HG03460 (cell line): ENCODE data around the gene IGSF9B.

ENCODE experiments used
- ATAC-seq: cut with Tn5 transposase; IDR thresholded peaks from one replicate; pipeline ENCODE4 v1.9.1; 2021; ENCODE audit not compliant: unreplicated experiment

The IGSF9B gene

GRCh38 chr11:133922078-133922870 lies 34.5 kb downstream of the IGSF9B start:
- no peak for ATAC-seq

DNA sequence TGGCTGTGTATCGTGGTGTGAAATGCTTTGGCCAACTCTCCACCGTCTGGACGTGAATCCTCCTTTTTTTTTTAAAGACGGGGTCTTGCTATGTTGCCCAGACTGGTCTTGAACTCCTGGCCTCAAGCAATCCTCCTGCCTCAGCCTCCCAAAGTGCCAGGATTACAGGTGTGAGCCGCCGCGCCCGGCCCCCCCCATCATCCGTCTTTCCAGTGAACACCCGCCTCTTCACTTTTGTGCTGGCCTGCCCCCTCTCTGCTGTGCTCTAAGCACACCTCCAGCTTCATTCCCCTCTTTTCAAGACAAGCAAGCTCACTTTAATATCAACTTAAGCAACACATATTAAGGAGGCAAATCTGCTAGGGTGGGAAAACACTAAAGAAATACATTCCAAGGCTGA lies 35.3 kb downstream of the IGSF9B start:
- no peak for ATAC-seq

DNA sequence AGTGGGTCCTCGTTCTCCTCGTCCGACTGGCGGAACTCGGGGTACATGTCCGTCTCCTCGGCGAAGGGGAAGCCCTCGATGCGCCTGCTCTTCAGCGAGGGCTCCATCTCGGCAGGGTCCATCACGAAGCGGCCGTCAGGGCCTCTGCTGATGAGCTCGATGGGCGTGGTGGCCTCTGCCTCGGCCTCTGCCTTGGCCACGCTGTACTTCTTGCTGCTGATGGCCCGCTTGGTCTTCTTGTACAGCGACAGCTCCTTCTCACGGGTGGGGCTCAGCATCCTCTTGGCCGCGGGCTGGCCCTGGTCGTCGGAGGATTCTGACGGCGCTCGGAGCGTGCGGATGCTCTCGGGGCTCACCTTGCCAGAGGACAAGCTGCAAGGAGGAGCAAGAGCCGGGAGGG lies 35.7 kb downstream of the IGSF9B start:
- ATAC-seq, result no peak

DNA sequence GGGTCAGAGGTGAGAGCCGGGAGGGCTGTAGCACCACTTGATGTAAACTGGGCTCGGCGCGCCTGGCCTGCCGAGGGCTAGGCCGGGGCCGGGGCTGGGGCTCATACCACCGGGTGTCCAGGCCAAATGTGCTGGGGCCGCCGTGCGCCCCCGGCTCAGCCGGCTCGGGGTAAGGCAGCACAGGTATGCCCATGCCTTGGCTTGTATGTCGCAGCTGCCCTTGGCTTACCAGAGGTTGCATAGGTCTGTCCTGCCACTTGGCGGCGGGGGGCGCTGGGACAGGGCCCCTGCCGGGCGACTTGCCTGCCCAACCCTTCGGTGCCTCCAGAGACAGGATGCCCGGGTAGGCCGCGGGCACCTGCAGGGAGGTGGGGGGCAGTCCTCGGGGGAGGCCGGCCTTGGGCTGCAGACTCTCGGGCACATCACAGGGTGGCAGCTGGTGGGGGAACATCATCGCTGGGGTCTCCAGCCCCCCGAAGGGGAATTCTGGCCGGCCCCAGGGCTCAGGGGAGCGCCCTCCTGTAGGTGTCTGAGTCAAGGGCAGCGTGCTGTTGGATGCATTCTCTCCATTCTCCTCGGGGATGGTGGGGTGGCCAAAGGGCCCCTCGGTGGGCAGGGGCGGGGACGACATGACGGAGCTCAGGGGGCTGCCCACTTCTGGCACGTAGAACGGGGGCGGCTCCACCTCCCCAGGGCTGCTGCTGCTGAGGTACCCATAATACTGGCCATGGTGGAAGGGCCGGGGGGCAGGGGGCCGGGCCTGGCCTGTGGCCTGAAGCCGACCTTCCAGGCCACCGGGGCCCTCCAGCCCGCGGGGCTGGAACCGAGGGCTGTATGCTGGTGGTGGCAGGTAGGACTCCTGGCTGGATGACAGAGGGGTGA lies 36.4 kb downstream of the IGSF9B start:
- no peak for ATAC-seq

GRCh38 chr11:133919330-133920108 lies 37.2 kb downstream of the IGSF9B start:
- no peak for ATAC-seq

DNA sequence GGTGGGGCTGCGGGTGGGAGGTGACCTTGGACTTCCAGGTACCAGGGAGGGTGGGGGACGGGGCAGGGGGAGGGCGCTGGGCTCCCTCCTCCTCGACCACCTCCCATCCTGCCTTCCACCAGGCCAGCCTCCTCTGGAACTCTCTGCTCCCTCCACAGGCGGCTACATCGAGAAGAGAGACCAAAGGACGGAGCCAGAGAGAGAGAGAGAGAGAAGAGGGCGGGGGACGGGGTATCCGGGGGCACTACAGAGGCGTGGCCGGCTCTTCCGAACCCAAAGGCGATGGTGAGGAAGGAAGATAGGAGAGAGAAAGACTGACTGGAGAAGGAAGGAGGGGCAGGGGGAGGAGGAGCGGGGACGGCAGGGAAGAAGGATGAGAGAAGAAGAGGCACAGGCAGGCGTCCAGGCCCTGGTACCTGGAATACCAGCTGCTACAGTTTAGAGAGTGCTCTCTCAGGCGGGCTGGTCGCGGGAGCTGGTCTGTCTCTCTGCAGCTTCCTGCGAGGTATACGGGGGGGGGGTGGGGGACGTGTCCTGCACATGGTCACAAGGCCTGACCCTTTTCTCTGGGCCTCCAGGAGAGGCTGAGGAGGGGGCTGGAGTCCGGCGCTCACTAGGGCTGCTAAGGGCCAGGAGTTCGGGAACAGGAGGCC lies 38.0 kb downstream of the IGSF9B start:
- ATAC-seq, result no peak

DNA sequence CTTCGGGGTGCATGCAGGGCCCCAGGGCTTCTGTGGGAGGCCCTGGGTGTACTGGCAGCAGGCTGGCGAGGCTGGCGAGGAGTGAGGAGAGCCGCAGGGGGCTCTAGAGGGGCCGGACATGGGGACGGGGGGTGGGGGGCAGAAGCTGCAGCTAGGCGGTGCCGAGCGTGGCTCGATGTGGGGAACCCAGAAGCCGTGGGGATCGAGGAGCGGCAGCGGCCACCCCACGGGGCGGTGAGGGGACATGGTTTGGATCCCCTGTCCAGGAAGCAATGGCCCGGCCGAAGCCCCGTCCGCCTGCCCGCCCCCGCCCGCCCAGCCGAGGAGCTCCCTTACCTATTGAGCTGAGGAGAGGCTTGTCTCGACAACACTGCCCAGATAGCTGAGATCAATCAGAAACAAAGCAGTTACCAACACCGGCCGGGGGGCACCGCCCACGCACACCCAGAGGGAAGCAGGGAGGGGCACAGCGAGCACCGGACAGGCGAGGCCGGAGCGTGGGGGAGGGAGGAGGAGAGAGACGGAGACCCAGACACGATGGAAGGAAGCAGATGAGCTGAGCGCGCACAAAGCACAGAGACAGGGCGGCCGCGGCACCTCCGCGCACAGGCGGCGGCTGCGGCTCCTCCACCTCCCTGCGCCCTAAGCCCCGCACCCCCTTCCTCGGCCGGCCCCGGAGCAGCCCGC lies 38.7 kb downstream of the IGSF9B start:
- no peak for ATAC-seq

DNA sequence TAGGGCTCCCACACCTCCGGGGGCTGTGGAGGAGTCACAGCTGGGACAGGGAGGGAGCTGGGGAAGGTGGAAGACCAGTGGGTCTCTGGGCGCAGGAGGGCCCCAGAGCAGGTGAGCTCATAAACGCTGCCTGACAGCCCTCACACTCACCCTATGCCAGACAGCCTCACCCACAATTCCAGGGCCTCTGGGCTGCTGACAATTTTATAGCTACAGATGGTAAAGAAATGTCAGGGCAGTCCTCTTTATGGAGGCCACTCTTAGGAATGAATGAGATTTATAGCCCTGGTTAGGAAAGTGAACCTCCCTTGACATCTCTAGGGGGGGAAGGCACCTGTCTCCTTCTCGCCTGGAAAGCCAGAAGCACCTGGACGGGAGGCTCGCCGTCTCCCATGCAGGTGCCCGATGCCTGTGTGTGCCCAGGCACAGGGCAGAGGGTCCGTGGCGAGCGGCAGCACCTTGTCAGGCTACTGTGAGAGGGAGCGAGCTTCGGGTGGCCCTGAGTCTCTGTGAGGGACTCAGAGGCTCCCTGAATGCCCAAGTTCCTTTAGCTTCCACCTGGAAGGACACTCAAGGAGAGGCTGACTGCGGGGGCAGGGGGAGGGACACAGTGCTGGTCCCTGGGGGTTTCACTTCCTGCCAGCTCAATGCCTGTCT lies 39.9 kb downstream of the IGSF9B start:
- no peak for ATAC-seq

DNA sequence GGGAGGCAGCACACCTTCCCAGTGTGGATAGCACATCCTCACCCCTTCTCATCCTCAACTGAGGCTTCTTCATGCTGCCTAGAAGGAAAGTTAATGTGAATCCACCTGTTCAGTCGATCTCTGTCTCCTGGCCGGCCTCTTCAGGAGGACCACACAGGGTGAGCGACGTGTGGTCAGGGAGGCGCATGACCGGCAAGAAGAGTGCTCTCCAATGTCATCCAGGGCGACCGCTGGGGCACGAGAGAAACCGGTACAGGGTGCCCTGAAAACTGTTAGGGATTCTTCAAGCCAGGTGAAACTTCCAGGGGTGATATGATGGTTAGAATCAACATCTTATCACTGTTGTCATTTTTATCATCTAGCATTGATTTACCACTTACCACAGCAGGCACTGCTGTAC lies 43.0 kb downstream of the IGSF9B start:
- no peak for ATAC-seq

DNA sequence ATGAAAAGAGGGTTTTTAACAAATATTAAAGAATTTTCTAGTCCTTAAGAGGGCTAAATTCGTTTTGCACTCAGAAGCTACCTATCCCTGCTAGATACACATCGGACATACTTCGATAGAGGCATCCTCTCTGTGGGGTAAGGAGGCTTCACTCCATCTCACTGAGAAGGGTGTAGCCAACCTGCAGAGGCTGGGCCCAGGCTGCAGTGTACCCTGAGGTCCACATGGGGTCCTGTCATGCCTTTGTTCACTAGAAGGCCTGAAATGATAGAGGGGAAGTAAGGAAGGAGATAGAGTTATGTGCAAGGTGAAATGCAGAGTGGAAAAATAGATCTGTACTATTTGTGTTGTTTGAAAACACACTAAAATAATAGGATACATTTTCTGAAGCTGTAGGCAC lies 45.6 kb downstream of the IGSF9B start:
- ATAC-seq, result no peak

GRCh38 chr11:133910101-133910500 lies 46.7 kb downstream of the IGSF9B start:
- ATAC-seq, result no peak

DNA sequence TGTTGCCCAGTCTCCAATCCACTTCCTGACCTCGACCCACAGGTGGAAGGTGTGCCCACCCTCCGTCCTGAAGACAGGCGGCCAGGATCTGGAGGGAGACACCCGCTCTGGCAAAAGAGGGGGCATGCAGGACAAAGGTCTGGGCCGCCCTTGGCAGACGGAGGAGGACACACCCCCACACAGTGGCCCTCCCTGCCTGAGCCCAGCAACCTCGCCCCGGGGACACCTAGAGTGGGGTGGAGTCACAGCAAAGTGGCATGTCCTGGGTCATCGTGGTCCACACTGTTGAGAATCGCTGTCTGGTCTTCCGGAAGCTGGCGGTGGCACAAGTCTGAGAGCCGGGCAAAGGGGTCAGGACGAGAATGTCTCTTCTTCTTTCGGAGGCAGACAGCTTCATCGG lies 47.9 kb downstream of the IGSF9B start:
- no peak for ATAC-seq

GRCh38 chr11:133907841-133908241 lies 48.9 kb downstream of the IGSF9B start:
- no peak for ATAC-seq

- ATAC-seq, result no peak
Measured at GRCh38 chr11:133907216-133907615, 49.6 kb downstream of the IGSF9B start.

DNA sequence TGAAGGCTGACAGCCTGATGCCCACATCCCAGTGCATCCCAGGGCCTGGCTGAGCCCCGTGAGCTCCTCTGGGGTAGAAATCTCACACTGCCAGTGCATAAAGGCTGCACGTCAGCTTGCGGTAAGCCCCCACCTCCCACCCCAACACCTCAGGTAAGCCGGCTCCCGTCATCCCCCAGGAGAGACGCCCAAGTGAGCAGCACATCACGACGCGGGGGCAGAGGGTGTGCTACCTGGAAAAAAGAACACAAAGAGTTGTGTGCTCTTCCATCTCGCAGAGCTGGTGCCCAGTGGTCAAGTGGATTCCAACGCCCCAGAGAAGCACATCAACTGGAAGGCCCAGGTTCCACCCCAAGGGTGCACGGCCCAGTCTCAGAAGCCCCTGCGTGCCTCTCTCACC lies 50.0 kb downstream of the IGSF9B start:
- ATAC-seq, result no peak

- no peak for ATAC-seq
Measured at GRCh38 chr11:133906241-133906640, 50.5 kb downstream of the IGSF9B start.

GRCh38 chr11:133905677-133906156 lies 51.1 kb downstream of the IGSF9B start:
- no peak for ATAC-seq

DNA sequence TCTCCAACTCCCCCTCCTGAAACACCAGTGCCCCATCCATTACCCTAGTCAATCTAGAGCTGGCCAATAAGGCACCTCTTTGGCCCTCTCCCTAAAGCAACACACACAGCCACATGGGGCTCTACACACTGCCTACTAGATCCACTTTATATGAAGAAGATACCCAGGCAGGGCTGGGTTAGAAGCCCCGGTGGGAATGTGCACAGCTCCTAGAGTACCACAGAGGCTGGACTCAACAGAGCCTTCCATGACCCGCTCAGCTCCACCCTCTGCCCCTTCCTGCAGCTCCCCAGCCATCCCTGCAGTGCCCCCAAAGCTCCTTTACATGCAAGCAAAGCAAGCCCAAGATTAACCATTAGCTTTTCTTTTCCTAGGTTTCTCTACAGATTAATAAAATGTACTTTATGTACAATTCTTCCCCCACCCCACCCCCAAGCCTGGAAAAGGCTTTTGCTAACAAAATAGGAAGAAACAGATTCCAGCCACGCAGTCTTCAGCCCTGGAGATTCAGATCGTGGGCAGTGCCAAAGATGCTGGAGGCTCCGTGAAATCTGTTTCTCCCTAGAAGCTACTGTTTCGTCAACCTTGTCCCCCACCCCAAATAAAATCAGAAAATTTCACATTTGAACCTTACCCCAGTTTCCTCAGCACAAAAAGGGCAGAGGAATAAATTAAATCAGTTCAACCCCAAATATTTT lies 51.8 kb downstream of the IGSF9B start:
- ATAC-seq, result no peak
